ENCODE results near the gene CTCF. TPM values are rescaled to one million over a fixed set of nuclear protein-coding genes. Genes with fewer than 3 reads are reported as not detected.

Gene CTCF
- total RNA-seq, 2 donors from 2014 or later: 61.3 to 74.6 TPM

GRCh38 chr16:67535201-67535600 is 27.1 kb upstream of the CTCF start:
- no peak overlapping the region for H3K4me3 Mint-ChIP-seq

GRCh38 chr16:67537270-67537635 is 25.1 kb upstream of the CTCF start:
- Histone ChIP-seq H3K36me3 (ENCODE audit: control insufficient read depth, insufficient read depth, low read length) (peaks cover 31% of the 10 kb centered on the region), H3K9me3 (ENCODE audit: control insufficient read depth, low read length) (no peaks in the 10 kb centered on the region), H3K4me1 (ENCODE audit: control insufficient read depth, insufficient read depth, low read length) (no peaks in the 10 kb centered on the region), H3K27ac (ENCODE audit: low read depth, low read length) (no peak overlapping the region), H3K9ac (ENCODE audit: extremely low read depth, low read length, poor library complexity, severe bottlenecking) (peak overlapping the region; percentile 47), H3K4me3 (ENCODE audit: low read length) (peak overlapping the region; percentile 80), H3K27me3 (ENCODE audit: control insufficient read depth, insufficient read depth, low read length, poor library complexity, severe bottlenecking) (peaks cover 30% of the 10 kb centered on the region)
- no peaks in the 10 kb centered on the region for H3K9me3 Mint-ChIP-seq
- H3K4me1 Mint-ChIP-seq: peaks cover 14% of the 10 kb centered on the region
- peak; percentile 88 for DNase-seq
- H3K27ac Mint-ChIP-seq: peak overlapping the region; percentile 79
- peak overlapping the region; percentile 64 for H3K4me3 Mint-ChIP-seq
- no peak for TF ChIP-seq CTCF (conservative IDR thresholded peaks at IDR 0.05)
- peaks cover 68% of the 10 kb centered on the region for H3K27me3 Mint-ChIP-seq (ENCODE audit: insufficient read depth)
- H3K36me3 Mint-ChIP-seq (ENCODE audit: low read depth): peaks cover 33% of the 10 kb centered on the region
- 1 to 5% methylated on average over 14 to 32 of the region's 32 CpGs for WGBS, 2 experiments (ENCODE audit: insufficient coverage in 1 of 2, insufficient read length in 1 of 2)

More at GRCh38 chr16:67535201-67535600, 27.1 kb upstream of the CTCF start:
- Histone ChIP-seq H3K9ac (ENCODE audit: extremely low read depth, low read length, poor library complexity, severe bottlenecking) (no peak overlapping the region), H3K27me3 (ENCODE audit: control insufficient read depth, insufficient read depth, low read length, poor library complexity, severe bottlenecking) (peaks cover 47% of the 10 kb centered on the region), H3K9me3 (ENCODE audit: control insufficient read depth, low read length) (no peaks in the 10 kb centered on the region), H3K36me3 (ENCODE audit: control insufficient read depth, insufficient read depth, low read length) (peaks cover 12% of the 10 kb centered on the region), H3K4me1 (ENCODE audit: control insufficient read depth, insufficient read depth, low read length) (no peaks in the 10 kb centered on the region), H3K27ac (ENCODE audit: low read depth, low read length) (no peak overlapping the region), H3K4me3 (ENCODE audit: low read length) (no peak overlapping the region)
- no peak for TF ChIP-seq CTCF (conservative IDR thresholded peaks at IDR 0.05)
- no peak for DNase-seq
- H3K4me1 Mint-ChIP-seq: peaks cover 17% of the 10 kb centered on the region
- peaks cover 16% of the 10 kb centered on the region for H3K36me3 Mint-ChIP-seq (ENCODE audit: low read depth)
- H3K27me3 Mint-ChIP-seq (ENCODE audit: insufficient read depth): peaks cover 82% of the 10 kb centered on the region
- no peak overlapping the region for H3K27ac Mint-ChIP-seq
- no peaks in the 10 kb centered on the region for H3K9me3 Mint-ChIP-seq
- WGBS, 2 experiments (ENCODE audit: insufficient coverage in 1 of 2, insufficient read length in 1 of 2): 90% methylated on average over 2 of the region's 2 CpGs; no CpG with 5 or more reads in 1 of the 2 experiments

- Mint-ChIP-seq H3K27me3 (ENCODE audit: insufficient read depth) (peaks cover 61% of the 10 kb centered on the region), H3K4me3 (peak overlapping the region; percentile 64), H3K36me3 (ENCODE audit: low read depth) (peaks cover 38% of the 10 kb centered on the region), H3K4me1 (peaks cover 14% of the 10 kb centered on the region), H3K27ac (no peak overlapping the region), H3K9me3 (no peaks in the 10 kb centered on the region)
- no peak for TF ChIP-seq CTCF (conservative IDR thresholded peaks at IDR 0.05)
- H3K4me1 ChIP-seq (ENCODE audit: control insufficient read depth, insufficient read depth, low read length): no peaks in the 10 kb centered on the region
- peak; percentile 78 for DNase-seq
- no peak overlapping the region for H3K27ac ChIP-seq (ENCODE audit: low read depth, low read length)
- H3K4me3 ChIP-seq (ENCODE audit: low read length): peak overlapping the region; percentile 80
- peak overlapping the region; percentile 47 for H3K9ac ChIP-seq (ENCODE audit: extremely low read depth, low read length, poor library complexity, severe bottlenecking)
- no peaks in the 10 kb centered on the region for H3K9me3 ChIP-seq (ENCODE audit: control insufficient read depth, low read length)
- H3K36me3 ChIP-seq (ENCODE audit: control insufficient read depth, insufficient read depth, low read length): peaks cover 36% of the 10 kb centered on the region
- WGBS, 2 experiments (ENCODE audit: insufficient coverage in 1 of 2, insufficient read length in 1 of 2): 3 to 6% methylated on average over 40 to 97 of the region's 97 CpGs
- peaks cover 23% of the 10 kb centered on the region for H3K27me3 ChIP-seq (ENCODE audit: control insufficient read depth, insufficient read depth, low read length, poor library complexity, severe bottlenecking)
Observed at GRCh38 chr16:67537636-67538591, 24.4 kb upstream of the CTCF start.

All from endodermal cell (in vitro differentiated cells).